Activated CD4-positive, alpha-beta T cell treated with anti-CD3 and anti-CD28 coated beads for 48 hours (primary cell): Measurements from ENCODE around the gene EDEM2.
"Not testable (repeated sequence)": the region's sequence is repeated elsewhere in the genome, so short reads cannot be mapped to it uniquely, and the experiment has no call there.

Source experiments
- DNase-seq: peaks from one replicate; pipeline ENCODE4 v3.0.0-alpha.2; 2020

The EDEM2 gene

GRCh38 chr20:35122756-35123405 is 24.3 kb downstream of the EDEM2 start:
- no peak for DNase-seq

- DNase-seq, result no peak
Observed at GRCh38 chr20:35121186-35121585, 25.9 kb downstream of the EDEM2 start.

GRCh38 chr20:35120012-35120701 is 27.0 kb downstream of the EDEM2 start:
- peak; percentile 21 for DNase-seq

GRCh38 chr20:35117629-35118028 is 29.5 kb downstream of the EDEM2 start:
- no peak for DNase-seq

DNA sequence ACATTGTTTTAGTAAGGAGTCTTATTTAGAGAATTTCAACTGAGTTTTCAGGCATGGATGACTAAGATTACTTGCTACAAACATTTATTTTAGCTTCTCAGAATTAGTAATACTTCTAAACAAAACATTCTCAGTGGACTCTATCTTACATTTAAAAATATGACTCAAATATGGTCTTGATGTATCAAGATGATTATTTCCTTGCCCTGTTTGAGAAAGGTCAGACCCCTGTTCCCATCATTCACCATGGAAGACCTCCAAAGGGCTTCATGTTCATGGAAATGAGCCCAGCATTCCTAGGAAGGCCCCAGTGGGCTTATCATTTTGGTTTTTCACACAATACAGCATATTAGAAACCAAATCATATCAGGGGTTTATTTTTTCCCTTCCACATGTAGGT is 29.9 kb downstream of the EDEM2 start:
- no peak for DNase-seq

DNA sequence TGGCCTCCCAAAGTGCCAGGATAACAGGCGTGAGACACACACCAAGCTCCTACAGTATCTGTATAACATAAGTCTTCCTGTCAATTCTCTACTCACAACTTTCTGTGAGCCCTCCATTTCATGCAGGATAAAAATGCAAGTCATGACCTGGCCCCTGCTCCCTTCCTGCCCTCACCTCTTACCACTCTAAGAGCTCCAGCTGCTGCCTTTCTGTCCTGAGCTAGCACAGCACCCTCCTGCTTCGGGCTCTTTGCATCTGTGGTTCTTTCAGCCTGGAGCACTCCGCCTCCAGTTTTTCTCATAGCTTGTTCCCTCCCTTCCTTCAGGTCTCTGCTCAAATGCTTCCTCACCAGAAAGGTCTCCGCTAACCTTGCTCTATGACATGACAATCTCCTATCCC is 30.9 kb downstream of the EDEM2 start:
- no peak for DNase-seq

GRCh38 chr20:35115606-35116005 is 31.5 kb downstream of the EDEM2 start:
- no peak for DNase-seq

GRCh38 chr20:35112276-35112675 is 34.9 kb downstream of the EDEM2 start:
- not testable (repeated sequence) for DNase-seq

GRCh38 chr20:35111141-35111888 is 35.8 kb downstream of the EDEM2 start:
- no peak for DNase-seq

- DNase-seq, result no peak
Observed at GRCh38 chr20:35108921-35109320, 38.2 kb downstream of the EDEM2 start.

GRCh38 chr20:35106827-35107380 is 40.2 kb downstream of the EDEM2 start:
- DNase-seq, result no peak

- DNase-seq, result no peak
Observed at GRCh38 chr20:35104685-35105295, 42.3 kb downstream of the EDEM2 start.

DNA sequence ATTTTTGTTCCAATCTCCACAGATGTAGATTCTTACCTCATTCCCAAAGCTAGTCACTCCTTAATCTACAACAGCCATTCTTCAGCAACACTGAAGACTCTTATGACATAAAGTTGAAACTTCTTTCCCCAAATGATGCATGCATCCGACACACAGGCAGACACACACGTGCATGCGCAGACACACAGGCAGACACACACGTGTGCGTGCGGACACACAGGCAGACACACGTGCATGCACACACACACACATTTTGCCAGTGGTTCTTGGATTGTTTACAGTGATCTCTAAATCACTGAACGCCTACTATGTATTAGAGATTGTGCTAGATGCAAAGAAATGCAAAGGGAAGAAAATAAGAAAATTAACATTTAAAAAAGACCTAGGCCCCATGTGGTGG is 45.5 kb downstream of the EDEM2 start:
- DNase-seq, result no peak

DNA sequence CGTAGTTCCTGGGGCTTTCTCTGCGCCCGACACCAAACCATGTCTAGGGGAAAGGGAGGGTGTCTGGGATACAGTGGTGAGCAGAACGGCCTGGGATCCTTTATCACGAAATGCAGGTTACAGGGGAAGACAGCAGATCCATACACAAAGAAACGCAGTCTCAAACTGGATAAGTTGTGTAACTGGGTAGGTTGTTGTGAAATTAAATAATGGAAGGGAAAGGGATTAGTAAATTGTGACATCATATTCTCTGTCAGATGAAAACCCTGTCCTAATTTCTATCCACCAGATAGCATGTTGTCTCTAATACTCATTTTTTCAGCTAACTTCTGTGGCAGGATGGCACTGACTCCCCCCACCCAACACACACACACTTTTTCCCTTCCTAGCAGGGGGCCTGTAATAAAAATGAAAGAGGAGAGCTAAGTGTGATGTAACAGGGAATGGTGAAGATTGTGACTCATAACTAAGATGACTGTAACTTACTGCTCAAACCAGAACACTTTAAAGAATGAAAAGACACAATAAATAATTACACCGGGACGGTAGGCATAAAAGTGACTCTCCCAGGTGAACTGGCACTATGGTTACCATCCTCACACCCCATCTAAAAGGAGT is 53.8 kb downstream of the EDEM2 start:
- DNase-seq, result peak; percentile 40

GRCh38 chr20:35092524-35093266 is 54.4 kb downstream of the EDEM2 start, which contains the start of gene TRPC4AP:
TSS of gene TRPC4AP (minus strand) at chr20:35092807. CDS start at chr20:35092781, 26 bp downstream.
- peak; percentile 93 for DNase-seq

- DNase-seq, result no peak
Observed at GRCh38 chr20:35091816-35092523, 55.2 kb downstream of the EDEM2 start.

DNA sequence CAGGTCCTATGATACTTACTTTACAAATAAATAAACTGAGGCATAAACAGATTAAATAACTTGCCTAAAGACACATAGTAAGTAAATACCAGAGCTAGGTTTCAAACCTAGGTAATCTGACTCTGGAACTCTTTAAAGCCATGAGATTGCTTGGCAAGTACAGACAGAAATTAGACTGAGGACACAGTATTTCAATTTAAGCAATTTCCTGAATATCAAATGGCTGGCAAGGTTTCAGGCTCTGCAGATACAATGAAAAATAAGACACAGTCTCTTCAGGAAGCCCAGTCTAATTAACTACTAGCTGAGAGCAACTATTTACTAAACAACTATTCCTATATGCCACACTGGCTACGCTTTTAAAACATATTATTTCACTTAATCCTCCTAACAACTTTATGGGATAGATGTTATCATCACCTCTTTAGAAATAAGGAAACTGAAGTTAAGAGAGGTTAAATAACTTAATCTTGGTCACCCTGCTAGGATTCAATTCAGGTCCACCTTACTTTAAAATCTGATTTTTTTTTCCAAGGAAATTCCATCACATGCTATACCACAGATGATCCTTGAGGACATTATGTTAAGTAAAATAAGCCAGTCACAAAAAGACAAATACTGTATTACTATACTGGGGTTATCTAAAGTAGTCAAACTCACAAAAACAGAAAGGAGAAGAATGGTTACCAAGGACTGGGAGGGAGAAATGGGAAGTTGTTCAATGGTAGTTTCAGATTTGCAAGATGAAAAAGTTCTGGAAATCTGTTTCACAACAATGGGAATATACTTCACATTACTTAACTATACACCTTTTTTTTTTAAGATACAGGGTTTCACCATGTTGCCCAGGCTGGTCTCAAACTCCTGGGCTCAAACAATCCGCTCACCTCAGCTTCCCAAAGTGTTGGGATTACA is 58.6 kb downstream of the EDEM2 start:
- no peak for DNase-seq

- DNase-seq, result no peak
Observed at GRCh38 chr20:35087791-35088190, 59.3 kb downstream of the EDEM2 start.

GRCh38 chr20:35087355-35087754 is 59.8 kb downstream of the EDEM2 start:
- no peak for DNase-seq
